ENCODE results near the gene GPHN. TPM values are rescaled to one million over a fixed set of nuclear protein-coding genes. Genes with fewer than 3 reads are reported as not detected.

GPHN gene
- total RNA-seq, 1 donor from 2014 or later = 11.8 TPM

GRCh38 chr14:66595394-66595793 lies 87.4 kb downstream of the GPHN start:
- DNase-seq (ENCODE audit: low read depth) (no peak), FAIRE-seq (no peak)
- H3K36me3 ChIP-seq (ENCODE audit: control insufficient read depth, insufficient read depth, low read length) = no peaks in the 10 kb centered on the region
- TF ChIP-seq CTCF (IDR thresholded peaks at IDR 0.05; ENCODE audit: insufficient read depth, low read length, severe bottlenecking) = no peak
- H3K4me3 ChIP-seq (ENCODE audit: low read depth, low read length) = no peak overlapping the region
- no peaks in the 10 kb centered on the region for H3K27me3 ChIP-seq (ENCODE audit: control insufficient read depth, insufficient read depth, low read length)

DNA sequence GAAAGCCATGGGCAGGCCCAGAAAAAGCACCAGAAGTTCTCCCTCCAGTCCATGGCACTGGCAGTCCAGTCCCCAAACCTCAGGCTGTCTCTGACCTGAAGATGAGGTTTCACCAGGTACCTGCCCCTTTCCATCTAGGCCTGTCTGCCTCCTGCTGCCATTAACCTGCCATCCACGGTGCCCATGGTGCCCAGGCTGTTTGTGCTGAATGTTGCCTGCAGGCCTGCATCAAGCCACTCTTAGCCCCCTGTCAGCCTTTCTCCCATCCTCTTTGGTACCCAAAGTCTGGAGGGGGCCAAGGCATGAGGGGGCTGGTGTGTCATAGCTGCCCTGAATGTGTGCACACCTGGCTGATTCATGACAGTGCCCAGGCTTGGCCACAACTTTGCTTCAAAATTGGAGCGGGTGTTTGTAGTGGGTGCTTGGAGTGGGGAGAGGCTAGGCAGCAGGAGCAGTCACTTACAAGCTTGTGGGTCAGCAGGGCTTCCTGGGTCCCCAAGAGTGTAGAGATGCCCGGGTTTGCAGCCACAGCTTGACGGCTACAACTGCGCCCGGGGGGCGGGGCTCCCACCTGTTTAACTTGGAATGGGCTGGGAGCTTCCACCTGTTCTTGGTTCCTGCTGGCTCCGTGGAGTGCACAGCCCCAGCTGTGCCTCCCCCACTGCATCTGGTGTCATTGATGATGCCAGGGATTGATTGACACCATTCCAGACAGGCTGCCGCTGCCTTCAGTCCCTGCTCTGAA lies 88.5 kb downstream of the GPHN start:
- DNase-seq (ENCODE audit: low read depth) = no peak
- H3K36me3 ChIP-seq (ENCODE audit: control insufficient read depth, insufficient read depth, low read length) = no peaks in the 10 kb centered on the region
- FAIRE-seq = no peak
- TF ChIP-seq CTCF (IDR thresholded peaks at IDR 0.05; ENCODE audit: insufficient read depth, low read length, severe bottlenecking) = no peak
- H3K27me3 ChIP-seq (ENCODE audit: control insufficient read depth, insufficient read depth, low read length) = no peaks in the 10 kb centered on the region
- no peak overlapping the region for H3K4me3 ChIP-seq (ENCODE audit: low read depth, low read length)

- Histone ChIP-seq H3K4me3 (ENCODE audit: low read depth, low read length) (no peak overlapping the region), H3K27me3 (ENCODE audit: control insufficient read depth, insufficient read depth, low read length) (no peaks in the 10 kb centered on the region), H3K36me3 (ENCODE audit: control insufficient read depth, insufficient read depth, low read length) (no peaks in the 10 kb centered on the region)
- FAIRE-seq (no peak), DNase-seq (ENCODE audit: low read depth) (peak; percentile 75)
- TF ChIP-seq CTCF (IDR thresholded peaks at IDR 0.05; ENCODE audit: insufficient read depth, low read length, severe bottlenecking) = no peak
Measured at GRCh38 chr14:66600416-66600815, 92.5 kb downstream of the GPHN start.

DNA sequence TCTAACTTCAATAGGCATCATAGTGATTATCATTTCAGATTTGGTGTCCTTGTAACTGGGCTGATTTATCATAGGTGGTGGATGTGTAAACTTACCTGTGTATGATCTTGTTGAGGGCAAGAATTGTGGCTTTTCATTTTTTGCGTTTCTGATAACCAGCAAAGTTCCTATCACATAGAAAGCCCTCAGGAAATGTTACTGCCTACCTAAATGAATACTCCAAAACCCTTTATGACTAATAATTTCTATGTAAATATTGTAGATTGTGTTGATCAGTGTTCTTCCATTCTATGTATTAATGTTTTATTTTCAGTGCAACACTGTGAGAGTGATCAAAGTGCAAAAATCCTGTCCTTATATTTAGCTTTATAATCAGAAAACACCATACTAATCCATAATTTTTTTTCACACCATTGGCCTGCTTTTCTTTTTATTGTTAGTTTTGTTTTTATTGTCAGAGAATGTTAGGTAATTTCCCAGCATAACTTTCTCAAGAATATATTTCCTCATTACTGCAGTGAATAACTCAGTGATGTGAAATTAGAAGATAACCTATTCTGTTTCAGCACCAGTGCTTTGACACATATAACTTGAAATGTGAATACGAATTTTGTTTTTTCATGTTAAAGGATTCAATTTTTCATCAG lies 94.1 kb downstream of the GPHN start:
- Histone ChIP-seq H3K36me3 (ENCODE audit: control insufficient read depth, insufficient read depth, low read length) (no peaks in the 10 kb centered on the region), H3K4me3 (ENCODE audit: low read depth, low read length) (no peak overlapping the region), H3K27me3 (ENCODE audit: control insufficient read depth, insufficient read depth, low read length) (no peaks in the 10 kb centered on the region)
- peak; percentile 24 for DNase-seq (ENCODE audit: low read depth)
- no peak for TF ChIP-seq CTCF (IDR thresholded peaks at IDR 0.05; ENCODE audit: insufficient read depth, low read length, severe bottlenecking)
- no peak for FAIRE-seq

DNA sequence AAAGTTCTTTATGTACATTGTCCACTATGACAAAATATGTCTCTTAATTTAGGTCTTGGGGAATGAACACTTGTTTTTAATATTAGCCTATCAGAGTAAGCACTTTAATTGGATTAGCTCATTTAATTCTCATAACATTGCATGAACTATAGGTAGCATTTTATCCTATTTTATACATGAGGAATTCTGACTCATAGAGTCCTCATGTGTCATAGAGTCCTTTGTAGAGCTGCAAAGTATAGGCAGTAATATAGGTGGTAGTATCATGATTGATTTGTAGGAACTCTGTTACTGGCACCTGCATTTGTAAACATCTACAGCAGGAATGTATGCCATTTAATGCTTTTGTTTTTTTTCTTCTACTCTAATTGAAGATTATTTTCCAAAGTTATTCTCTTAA lies 96.0 kb downstream of the GPHN start:
- DNase-seq (ENCODE audit: low read depth) = peak; percentile 64
- Histone ChIP-seq H3K4me3 (ENCODE audit: low read depth, low read length) (no peak overlapping the region), H3K36me3 (ENCODE audit: control insufficient read depth, insufficient read depth, low read length) (no peaks in the 10 kb centered on the region), H3K27me3 (ENCODE audit: control insufficient read depth, insufficient read depth, low read length) (no peaks in the 10 kb centered on the region)
- no peak for TF ChIP-seq CTCF (IDR thresholded peaks at IDR 0.05; ENCODE audit: insufficient read depth, low read length, severe bottlenecking)
- no peak for FAIRE-seq
